NCI-H774 (cell line): ENCODE results near the gene MMS22L.
A peak's percentile ranks its signal among the peaks of the same experiment; 100 is the strongest.
"Not testable (repeated sequence)": the region's sequence is repeated elsewhere in the genome, so short reads cannot be mapped to it uniquely, and the experiment has no call there.

ENCODE experiments used
- DNase-seq: peaks from one replicate; lab custom pipeline; 2025; lab: John Stamatoyannopoulos, UW

MMS22L gene

DNA sequence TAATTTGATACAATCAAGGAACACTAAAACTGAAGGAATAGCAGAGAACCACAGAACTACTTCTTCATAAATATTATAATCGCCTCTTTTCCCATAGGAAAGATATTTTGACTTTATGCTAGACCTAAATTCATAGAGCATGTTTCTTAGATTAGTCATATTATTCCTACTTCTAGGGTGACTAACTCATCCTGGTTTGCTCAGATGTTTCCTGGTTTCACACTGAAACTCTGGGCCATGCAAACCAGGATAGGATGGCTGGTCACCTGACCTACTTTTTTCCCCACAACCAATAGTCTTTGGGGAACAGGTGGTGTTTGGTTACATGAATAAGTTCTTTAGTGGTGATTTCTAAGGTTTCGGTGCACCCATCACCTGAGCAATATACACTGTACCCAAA is 42.8 kb downstream of the MMS22L start:
- DNase-seq: no peak

DNA sequence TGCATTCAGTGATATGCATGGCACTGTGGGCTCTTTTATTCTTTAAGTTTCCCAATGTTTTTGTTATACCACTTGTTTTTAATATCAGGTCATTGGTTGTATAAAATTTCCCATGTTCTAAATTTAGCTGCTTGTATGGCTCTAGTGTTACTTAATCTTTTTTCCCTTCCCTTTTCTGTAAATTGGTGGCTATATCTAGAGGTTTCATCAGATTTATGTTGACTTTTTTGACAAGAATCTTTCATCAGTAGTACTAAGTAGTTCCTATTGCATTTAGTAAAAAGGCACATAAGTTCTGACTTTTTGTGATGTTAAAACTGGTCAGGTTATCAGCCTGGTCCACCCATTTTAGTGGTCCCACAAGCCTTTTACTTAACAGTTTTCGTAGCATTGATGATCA is 51.1 kb downstream of the MMS22L start:
- DNase-seq: no peak

DNA sequence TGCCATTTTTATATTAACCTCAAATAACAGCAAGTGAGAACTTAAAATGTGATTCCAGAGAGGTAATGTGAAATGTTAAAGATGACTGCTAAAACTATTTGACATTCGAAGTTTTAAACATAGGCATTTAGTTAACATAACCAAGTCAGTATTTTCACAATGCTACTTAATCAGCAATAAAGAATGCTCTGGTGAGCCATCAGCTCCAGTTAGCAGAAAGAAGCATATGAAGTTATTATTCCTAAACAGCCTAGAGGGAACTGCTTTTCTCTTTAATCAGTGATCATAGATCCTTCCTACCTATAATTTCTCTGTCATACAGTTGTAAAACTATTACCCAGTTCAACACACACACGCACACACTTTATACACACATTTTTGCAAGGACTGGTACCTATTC is 60.1 kb downstream of the MMS22L start:
- DNase-seq: no peak

DNA sequence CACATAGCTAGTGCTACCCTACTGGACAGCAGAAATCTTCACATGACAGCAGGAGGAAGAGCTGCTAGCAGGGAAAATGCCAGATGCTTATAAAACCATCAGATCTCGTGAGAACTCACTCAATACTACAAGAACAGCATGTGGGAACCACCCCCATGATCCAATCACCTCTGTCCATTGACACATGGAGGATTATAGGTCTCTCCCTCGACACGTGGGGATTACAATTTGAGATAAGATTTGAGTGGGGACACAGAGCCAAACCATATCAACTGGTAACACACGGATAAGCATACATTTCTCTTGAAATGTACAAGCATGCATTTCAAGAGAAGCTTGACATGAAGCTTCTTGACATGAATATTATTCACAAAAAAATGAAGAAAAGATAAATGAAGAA is 64.1 kb downstream of the MMS22L start:
- no peak for DNase-seq

GRCh38 chr6:97215157-97215769 is 67.8 kb downstream of the MMS22L start:
- DNase-seq: no peak

GRCh38 chr6:97214671-97215070 is 68.3 kb downstream of the MMS22L start:
- no peak for DNase-seq

DNA sequence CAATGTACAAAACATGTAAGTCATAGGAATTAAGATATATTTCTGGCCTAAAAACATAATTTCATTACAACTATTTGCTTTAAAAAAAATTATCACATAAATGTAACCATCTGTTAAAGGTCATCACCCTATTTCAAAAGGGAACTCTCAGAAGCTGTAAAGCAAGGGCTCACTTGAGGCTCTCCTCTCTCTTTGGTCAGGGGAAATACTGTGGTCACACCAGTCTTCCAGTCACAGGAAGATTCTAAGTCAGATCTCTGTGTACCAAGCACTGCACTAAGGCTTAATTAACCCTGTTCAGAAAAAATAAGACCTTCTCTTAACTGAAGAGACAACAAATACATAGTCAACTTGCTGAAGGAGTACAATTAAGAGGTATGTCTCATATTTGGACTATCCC is 75.6 kb downstream of the MMS22L start:
- DNase-seq: no peak

DNA sequence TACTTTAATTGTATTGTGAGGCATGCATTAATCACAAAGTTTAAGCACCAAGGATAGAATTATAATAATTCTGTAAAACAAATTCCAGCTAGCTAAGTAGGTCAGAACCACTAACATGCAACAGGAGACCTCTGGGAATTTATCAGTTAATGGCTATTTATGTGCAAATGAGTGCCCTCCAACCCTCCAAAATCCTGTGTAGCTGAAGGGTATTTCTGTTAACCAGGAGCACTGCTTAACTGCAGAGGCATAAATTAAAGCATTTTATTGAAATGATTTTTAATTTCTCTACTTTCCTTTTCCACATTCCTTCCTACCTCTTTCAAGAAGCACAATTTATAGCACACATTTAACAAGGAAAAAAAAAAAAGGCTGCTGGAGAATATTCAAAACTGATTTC is 77.0 kb downstream of the MMS22L start:
- DNase-seq: no peak

- DNase-seq: no peak
These were observed 79.7 kb downstream of the MMS22L start for GRCh38 chr6:97203343-97203742.

GRCh38 chr6:97198046-97198565 is 84.9 kb downstream of the MMS22L start:
- no peak for DNase-seq

- no peak for DNase-seq
These were observed 87.9 kb downstream of the MMS22L start for GRCh38 chr6:97195117-97195516.

GRCh38 chr6:97189767-97190166 is 93.2 kb downstream of the MMS22L start:
- DNase-seq: no peak

DNA sequence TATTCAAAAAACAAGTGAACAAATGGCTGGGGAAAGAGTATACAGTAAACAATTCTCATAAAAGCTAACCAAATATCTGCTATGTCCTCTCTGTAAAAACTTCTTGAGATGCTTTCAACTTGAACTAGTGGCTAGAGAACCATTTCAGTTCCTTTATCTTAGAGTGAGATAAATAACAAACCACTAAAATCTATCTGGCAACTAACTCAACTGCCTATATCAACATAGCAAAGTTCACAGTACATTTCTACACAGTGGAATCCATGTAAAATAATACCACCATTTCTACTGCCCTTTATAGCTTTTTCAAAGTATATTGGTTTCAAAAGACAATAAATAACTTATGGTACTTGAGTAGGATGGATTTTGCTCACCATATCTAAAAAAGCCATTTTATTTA is 95.1 kb downstream of the MMS22L start:
- no peak for DNase-seq

DNA sequence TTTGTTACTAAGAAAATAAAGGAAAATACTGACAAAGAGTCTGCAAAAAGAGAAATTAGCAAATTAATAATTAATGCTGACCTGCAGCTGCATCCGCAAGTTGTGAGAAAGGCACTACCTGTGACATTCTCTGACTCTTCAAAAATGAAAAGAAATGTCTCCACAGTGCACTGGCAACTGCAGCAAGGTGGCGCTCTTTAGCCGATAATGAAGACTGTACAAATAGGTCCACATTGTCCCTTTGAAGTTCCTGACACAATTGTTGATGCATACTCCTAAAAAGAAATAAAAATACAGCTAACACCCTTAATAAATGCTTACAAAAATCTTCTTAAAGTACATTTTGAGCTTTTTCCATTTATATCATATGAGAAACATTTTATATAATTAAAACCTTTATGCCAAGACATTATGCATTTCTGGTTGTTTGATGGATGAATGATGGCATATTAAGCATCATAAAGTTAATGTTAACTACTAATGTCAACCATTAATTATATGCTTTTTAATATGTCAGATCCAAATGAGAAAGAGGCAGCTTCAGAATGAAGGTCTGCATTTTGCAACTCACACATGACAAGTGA is 96.5 kb downstream of the MMS22L start:
- DNase-seq: peak; percentile 69

- DNase-seq: no peak
These were observed 105.1 kb downstream of the MMS22L start for GRCh38 chr6:97177905-97178304.

- no peak for DNase-seq
These were observed 106.5 kb downstream of the MMS22L start for GRCh38 chr6:97176468-97176867.

DNA sequence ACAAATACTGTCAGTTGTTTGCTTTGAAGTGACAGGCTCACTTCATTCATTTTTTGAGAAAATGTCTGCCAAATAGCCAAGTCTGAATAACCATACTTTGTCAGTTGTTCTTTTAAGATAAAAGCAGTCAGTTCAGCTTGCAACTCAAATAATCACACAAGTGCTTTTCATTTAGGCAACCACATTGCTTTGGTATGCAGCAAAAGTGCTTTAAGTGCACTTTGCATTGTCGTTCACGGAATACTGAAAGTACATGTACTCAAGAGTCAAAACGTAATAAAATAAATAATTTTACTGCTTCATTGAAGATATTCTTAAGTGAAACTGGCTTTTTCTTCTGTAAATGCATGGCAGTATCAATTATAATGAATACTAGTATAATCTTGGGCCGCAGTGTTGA is 107.2 kb downstream of the MMS22L start:
- DNase-seq: no peak

- DNase-seq: no peak
These were observed 108.5 kb downstream of the MMS22L start for GRCh38 chr6:97174471-97174870.

GRCh38 chr6:97160280-97160679 is 122.7 kb downstream of the MMS22L start:
- DNase-seq: no peak

DNA sequence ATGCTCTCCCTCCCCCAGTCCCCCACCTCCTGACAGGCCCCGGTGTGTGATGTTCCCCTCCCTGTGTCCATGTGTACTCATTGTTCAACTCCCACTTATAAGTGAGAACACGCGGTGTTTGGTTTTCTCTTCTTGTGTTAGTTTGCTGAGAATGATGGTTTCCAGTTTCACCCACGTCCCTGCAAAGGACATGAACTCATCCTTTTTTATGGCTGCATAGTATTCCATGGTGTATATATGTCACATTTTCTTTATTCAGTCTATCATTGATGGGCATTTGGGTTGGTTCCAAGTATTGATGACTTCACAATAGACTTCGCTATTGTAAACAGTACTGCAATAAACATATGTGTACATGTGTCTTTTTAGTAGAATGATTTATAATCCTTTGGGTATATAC is 127.6 kb downstream of the MMS22L start:
- DNase-seq: not testable (repeated sequence)

- DNase-seq: no peak
These were observed 129.0 kb downstream of the MMS22L start for GRCh38 chr6:97154015-97154414.

GRCh38 chr6:97151601-97152000 is 131.4 kb downstream of the MMS22L start:
- DNase-seq: no peak

DNA sequence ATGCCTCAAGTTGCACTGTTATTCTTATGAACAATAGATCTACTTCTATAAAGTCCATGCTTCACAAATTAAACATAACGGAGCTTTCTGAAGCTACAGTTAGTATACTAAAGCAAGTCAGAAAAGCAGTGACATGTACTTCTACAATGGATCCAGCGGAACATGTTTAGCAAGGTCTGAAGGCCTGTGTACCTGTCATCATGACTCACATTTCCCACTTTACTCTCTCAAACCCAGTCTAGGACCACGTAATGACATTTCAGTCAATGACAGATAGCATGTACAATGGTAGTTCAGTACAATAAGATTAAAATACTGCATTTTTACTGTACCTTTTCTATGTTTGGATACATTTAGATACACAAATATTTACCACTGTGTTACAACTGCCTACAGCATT is 132.1 kb downstream of the MMS22L start:
- no peak for DNase-seq

DNA sequence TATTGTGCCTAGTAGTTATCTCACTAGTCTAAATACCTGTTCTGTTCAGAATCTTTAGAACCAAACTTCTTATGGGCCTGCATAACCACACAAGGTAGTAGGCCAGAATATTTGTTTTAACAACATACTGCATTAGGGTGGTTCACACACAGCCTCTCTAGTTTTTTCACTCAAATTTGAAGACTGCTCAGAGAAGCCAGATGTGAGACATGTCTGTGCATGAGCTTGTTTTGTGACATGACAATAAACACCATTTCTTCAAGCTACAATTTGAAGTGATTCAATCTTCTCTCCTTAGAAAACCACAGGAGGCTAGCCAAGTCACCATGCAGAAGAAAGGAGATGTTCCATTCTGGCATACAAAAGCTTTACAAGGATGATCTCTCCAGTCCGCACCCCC is 135.6 kb downstream of the MMS22L start:
- DNase-seq: no peak
